ENCODE measurements around the gene CES2.

CES2 gene

DNA sequence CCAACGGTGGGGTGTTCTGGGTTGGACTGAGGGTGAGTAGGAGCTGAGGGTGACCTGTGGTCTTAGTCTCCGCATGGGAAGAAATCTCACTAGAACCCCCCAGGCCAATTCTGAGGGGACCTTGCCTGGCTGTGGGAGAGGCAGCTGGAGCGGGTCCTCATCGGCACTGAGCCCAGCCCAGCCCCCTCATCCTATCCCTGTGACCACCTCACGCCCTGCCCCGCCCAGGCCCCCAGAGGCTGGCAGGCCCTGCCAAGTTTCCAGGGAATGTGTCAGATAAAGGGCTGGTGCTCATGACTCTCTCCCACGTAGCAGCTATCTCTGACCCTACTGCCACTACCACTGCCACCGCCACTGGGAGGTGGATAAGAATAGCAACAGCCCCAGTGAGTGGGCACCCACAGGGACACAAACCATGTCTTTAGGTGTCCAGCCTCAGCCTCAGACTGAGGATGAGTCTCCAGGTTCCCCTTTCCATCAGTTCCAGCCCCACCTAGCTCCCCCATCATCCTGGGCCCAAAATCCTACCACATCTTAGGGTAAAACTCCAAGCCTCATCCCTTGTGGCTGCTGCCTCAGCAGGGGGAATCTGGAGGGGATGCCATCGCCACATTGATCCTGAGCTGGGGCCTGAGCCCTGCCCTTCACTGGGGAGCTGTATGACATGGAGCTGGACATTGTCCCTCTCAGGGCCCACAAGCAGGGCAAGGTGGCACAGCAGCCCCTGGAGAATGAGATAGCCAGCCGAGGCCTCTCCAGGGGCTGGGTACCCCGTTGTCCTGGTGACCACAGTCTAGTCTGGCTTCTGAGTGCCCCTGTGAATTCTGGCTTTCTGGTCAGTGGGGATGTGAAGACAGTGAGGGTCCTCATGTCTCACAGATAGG, 31.5 kb upstream of the CES2 start:
- DNase-seq, result no peak

DNA sequence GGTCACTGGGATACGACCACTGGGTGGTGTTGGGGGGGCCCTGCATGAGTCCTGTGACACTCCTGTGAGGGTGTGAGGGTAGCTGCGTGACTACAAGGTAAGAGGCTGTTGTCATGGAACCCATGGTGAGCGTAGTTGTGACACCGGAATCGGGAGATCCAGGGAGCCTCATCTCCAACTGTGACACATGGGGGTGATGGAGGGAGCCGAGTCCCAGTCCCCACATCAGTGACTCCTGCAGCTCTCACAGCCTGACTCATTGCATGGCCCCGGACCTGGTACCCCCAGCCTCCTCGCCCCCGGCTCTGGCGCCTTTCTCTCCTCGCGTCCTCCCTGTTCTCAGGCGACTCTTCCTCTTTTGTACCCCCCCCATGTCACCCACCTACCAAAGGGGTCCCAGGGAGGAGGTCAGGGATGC, 30.9 kb upstream of the CES2 start:
- DNase-seq, result no peak

DNA sequence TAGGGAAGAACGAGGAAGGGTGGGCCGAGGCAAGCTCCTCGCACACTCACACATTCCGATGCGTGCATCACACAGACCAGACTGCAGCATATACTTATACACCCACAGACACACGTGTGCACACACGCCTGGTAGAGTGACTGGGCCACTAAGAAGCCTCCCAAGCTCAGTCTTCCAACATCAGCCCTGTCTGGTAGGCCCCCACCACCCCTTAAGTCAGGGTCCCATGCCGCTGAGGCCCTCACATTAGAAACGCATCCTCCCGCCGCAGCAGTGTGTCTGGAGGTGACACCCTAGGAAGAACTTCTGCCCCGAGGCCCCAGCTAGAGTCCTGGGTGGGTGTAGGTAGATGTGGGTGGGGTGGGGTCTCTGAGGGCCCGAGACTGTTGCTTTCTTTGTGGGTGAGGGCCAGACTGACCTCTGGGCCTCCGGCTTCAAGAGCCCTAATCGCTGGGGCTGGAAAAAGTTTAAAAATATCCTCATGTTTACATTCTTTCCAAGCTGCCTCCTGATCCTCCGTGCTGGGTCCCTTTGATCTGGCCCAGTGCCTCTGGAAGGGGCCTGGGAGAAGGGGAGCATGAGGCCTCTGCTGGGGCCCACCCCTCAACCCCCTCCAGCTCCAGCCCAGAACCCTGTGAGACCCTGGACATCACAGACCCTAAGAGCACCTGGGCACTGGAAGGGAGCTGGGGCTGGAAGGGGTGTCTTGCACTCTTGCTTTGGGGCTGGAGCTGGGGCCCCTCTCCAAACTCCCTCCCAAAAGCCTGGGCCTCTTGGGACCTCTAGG, 30.3 kb upstream of the CES2 start:
- no peak for DNase-seq

DNA sequence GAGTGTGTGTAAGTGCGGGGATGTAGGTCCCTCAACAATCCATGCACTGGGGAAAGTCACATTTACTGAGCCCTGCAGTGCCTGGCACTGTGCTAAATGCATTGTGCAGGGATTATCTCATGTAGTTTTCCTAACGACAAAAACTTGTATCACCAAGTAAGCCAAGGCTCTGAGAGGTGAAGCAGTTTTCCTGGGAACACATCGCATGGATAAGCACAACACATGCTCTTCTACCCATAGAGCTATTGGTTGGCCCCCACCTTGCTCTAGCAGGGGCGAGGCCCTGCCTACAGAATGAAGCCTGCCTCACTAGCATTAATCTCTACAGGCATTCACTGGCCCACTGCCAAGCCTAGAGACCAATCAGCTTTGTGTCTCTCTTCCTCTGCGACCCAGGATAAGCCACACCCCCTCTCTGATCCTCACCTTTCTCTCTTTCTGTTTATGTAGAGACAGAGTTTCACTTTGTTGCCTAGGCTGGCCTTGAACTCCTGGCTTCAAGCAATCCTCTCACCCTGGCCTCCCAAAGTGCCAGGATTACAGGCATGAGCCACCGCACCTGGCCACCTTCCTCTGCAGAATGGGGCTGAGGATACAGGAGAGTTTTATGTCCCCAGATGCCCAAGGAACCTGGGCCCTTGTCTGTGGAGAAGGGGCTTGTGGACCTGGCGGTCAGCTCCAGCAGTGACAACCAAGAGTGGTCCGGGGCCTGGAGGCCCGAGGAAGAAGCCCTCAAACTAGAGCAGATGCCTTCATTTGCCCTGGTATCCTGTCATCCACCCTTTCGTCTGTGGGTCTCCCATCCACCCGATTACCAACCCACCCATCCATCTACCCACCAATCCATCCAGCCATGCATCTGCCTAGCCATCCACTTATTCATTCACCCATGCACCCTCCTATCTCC, 29.4 kb upstream of the CES2 start:
- DNase-seq, result no peak

DNA sequence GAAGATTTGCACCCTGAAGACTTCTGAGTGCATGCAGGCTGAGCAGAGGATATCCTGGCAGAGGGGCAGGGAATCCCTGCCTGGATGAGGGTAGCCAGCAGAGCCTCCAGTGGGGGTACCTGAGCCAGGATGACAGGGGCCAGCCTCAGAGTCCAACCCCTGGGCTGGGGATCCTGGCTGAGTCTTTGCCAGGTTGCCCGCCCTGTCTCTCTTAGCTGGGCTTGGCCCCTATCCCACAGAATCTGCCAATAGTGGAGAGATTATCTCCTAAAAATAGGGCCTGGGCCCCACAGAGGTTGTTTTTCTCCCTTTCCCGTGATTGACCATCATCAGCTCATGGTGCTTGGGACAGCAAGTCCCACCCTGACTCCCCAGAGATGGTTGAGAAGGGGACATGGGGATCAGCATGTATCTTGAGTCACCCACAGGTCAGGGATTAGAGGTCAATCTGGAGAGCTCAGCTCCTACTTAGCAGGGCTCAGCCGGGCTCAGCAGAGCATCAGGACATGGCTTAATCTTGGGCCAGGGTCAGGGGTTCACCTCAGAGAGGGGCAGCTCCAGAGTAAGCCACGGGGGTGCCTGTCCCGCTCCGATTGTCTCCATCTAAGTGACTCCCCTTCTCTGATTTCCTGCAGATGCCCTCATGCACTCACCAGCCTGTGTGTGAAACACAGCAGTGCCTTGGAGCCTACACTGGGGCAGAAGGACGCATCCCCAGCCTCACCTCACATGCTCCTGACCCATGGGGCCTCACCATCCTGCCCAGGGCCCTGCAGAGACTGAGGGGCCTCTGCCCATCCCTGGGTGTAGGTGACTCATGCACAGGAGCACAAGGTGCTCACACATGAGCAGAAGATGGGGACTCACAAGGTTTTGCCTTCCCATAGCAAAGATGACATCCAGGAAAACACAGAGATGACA, 28.1 kb upstream of the CES2 start:
- no peak for DNase-seq

DNA sequence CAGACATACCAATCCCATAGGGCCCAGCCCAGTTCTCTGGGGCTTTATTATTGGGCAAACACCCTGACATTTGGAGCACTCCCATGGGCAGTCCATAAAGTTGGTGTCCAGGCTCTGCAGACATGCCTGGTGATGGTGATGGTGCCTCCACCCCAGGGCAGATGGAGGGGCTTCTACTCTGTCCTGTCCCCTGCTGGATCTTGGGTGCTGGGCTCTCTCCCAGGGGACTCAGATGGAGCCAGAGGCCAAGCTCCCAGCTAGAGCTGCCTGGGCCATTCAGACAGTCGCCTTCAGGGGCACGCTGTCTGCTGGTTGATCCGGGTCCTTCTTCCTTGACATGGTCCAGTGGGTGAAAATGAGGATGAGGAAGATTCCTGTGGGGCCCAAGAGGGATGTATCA, 27.2 kb upstream of the CES2 start:
- no peak for DNase-seq

DNA sequence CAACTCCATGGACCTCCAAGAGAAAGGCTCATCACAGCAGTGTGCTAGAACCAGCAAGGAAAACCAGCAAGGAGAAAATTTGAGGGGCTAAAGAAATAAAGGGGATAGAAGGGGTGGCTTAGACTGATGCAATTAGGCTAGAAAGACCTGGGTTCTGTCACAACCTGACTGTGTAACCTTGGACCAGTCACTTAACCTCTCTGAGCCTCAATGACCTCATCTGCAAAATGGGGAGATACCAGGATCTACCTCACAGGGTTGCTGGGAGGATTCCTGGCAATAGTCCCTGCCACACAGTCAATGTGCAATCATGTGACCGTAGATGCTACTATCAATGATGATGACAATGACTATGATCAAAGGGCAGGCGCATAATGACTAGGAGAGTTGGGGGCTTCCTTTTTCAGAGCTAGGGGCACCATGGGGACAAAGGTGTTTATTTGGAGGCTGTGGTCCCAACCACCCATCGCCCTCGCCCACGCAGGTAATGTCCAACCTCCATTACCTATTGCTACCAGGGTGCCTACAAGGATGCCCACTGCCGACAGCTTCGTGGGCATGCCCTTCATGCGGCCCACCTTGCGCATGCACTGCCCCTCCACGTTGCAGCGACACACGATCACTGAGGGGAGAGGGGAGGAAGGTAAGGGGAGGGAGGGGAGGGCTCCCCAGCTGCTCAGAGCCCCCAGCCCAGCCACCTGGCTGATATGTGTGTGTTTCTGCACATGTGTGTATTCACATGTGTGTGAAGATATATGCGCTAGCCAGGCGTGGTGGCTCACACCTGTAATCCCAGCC, 26.4 kb upstream of the CES2 start:
- no peak for DNase-seq

DNA sequence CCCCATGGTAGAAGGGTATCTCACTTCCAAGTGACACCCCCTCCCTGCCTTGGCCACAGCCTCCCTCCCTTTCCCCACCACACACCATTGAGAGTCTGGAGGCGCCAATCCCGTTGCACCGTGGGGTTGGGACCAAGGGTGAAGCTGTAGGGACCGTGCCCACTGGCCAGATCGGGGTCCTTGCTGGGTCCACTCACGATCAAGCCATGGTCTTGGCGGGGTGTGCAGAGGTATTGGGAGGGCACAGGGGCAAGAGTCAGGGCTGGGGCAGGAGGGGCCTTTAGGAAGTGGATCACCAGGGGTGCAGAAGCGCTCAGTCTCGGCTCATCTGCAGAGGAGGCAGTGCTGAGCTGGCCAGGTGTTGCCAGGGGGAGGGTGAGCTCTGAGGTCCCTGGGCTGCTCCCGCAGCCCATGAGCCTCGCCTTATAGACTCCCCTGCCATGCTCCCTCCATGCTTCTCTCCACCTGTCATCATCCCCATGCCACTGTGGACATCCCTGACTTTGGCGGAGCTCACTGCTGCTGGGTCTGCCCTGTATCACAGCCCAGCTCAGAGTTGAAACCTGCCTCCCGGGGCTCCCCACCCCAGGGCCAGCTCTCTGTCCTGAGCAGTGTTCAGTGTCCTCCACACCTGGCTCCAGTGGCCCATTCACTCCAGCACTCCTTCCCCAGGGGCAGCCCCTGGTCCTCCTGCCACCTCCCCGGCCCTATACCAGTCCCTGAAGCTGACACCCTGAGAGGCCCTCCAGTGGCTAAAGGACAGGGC, 25.0 kb upstream of the CES2 start:
- DNase-seq, result no peak

DNA sequence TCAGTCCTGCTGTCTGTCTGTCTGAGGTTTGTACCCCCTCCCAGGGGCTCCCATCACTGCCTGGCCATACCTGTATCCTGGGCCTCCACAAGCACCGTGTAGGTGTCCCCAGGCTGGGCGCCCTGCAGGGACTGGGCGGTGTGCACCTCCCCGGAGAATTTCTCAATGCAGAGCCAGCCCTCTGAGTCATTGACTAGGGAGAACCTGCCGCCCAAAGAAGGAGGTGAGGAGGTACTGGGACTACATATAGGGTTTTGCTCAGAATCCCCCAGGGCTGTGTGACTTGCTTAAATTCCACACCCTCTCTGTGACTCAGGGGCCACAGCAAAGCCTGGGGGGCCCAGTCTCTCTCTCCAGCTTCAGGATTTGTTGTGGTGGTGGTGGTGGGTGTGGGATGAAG, 24.2 kb upstream of the CES2 start:
- no peak for DNase-seq

DNA sequence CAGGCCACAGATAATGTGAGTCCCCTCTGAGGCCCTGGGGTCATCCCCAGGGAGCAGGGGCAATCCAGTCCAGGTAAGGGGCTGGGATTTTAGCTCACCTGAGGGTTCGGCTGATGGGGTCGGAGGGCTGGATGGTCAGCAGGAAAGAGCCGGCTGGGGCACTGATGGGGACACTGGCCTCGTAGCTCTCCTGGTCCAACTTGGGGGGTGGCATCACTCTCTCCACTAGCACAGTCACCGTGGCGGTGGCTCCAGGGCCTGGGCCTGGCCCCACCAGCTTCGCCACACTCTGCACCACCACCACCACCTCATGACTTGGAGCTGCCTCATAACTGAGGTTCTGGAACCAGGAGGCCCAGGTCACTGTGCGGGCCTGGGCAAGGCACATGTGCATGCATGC, 23.5 kb upstream of the CES2 start:
- DNase-seq, result no peak

DNA sequence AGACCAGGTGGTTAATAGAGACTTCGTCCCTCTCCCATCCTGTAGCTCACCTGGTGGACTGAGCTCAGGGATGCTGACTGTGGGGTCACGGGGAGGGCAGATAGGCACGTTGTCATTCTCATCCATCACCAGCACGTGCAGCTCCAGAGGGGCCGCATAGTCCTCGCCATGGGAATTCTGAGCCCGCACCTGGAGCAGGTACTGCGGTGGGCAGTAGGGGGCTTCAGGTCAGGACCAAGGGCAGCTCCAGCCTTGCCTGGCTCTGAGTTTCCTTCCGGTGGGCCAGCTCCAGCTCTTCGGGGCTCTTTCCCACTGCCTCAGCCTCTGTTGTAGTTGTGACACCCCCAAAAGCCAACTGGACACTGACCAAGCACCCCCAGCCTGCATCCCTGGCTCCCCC, 22.2 kb upstream of the CES2 start:
- no peak for DNase-seq

DNA sequence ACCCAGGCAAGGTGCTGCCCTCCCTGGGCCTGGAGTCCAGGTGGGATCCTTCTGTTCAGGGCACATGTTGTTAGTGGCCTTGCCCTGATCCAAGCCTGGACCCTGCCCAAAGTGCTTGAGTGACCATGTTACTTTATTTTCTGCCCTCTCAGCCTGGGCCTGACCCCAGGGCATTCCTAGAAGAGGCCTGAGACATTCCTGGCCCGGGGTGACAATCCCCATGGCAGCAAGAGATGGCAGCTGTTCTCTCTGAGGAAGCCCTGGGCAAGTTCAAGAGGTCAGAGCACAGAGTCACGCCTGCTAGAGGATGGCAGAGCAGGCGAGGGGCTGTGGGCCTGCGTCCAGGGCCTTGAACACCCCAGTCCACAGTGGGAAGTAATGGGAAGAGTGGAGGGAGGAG, 21.6 kb upstream of the CES2 start:
- DNase-seq, result no peak

DNA sequence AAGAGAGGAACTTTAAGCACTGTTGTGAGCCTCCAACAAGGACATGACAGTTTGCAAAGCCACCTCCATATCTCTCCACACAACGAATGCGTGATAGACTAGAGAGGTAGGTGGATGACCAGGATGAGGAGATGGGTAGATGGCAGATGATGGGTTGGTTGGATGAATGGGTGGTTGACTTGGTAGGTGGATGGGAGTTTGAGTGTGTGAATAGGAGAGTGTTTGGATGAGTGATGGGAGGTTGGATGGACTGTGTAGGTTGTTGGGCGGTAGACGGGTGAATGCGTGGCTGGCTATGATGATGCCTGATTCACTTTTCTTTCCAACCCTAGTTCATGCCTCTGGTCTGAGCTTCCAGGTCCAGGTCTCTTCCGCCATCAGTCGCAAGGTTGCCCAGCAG, 20.8 kb upstream of the CES2 start:
- DNase-seq, result no peak

DNA sequence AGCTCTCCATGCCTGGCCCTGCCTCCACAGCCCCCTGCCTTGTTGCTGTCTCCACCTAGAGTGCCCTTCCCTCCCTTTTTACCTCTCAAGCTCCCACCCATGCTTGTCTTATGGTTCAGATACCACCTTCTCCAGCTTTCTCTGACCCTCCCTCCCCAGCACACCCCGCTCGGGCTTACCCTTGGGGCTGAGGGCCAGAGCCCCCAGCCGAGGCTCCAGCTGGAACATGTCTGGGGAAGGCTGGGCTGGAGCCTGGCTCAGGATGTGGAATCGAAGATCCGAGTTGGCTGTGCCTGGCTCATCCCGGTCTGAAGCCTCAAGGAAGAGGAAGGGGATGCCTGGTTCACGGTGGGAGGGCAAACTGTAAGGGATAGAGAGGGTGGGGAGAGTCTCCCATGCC, 20.3 kb upstream of the CES2 start:
- DNase-seq, result no peak

DNA sequence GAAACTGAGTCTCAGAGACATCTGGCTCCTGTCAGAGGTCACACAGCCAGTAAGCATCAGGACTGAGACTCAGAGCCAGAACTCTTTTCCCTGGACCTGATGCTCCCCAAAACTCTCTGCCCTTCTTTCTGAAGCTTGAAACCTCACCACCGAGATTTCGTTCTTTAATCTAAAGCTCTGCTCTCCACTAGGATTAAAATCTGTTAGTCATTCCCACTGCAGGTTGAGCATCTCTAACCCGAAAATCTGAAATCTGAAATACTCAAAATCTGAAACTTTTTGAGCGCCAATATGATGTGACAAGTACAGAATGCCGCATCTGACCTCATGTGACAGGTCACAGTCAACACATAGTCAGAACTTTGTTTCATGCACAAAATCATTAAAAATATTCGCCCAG, 18.8 kb upstream of the CES2 start:
- no peak for DNase-seq

DNA sequence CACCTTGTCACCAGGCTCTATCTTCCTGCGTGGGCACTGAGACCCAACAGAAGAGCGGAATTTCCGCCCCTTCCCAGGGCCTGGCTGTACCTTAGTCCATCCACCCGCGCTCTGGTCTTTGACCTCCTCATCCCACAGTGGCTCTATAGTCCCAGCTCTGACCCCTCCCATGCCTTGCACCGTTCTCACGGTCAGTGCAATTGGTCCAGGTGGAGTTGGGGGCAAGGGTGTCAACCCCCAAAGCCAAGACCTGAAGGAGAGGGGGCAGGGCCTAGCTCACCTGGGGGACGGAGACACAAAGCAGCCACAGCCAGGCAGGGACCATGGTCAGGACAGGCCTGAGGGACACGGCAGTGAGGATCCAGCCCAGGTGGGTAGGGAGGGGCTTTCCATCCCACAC, 17.6 kb upstream of the CES2 start:
- DNase-seq, result no peak

DNA sequence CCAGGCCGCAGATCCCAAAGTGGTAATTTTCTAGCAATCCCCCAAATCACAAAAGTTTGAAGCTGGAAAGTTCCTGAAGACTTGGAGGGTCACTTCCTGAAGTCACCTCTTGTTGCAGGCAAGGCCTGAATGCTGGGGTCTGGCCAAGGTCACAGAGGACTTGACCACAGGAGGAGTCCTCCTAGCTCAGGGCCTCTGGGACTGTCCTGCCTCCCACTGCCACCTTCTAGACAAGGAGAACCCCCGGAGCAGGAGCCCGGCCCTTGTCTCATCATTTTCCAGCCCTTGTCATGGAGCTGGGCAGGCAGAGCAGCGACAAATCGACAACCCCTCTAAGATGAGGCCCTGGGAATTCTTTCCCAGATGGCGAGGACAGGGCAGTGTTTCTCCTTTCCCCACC, 17.0 kb upstream of the CES2 start:
- no peak for DNase-seq

DNA sequence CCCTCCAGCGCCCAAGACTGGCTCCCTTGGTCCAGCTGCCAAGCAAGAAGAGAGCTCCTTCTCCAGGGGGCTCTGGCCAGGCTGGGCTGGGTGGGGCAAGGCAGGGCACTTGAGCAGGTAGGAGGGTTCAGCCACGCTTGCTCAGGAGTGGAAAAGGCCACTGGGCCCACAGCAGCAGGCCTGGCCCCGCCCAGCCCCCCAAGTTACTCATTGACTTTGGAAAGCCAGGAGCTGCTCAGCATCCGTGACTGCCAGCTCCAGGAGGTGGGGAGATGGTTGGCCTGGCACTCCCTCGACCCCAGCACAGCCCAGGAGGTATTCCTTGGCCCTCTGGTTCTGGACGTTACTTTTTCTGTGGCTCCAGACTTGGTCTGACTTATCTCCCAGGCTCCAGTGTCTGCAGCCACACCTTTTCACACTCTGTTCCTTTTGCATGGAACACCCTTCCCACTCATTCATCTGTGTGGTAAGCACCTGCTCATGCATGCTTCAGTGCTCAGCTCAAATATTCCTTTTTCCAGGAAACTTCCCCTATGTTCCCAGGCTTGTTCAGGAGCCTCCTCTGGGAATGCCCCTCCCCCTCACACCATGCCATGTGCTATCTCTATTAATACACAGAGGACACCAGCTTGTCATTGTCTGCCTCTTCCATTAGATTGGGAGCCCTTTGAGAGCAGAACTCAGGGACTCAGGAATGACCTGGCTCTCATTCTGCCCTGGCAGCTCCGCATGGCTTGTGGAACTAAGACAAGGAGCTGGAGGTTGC, 16.3 kb upstream of the CES2 start, which contains the start of gene CDH16:
Gene CDH16 (minus strand): TSS at position 83 of the 766 bp plus-strand sequence. CDS start 820 bp downstream, outside the sequence.
- DNase-seq, result no peak

DNA sequence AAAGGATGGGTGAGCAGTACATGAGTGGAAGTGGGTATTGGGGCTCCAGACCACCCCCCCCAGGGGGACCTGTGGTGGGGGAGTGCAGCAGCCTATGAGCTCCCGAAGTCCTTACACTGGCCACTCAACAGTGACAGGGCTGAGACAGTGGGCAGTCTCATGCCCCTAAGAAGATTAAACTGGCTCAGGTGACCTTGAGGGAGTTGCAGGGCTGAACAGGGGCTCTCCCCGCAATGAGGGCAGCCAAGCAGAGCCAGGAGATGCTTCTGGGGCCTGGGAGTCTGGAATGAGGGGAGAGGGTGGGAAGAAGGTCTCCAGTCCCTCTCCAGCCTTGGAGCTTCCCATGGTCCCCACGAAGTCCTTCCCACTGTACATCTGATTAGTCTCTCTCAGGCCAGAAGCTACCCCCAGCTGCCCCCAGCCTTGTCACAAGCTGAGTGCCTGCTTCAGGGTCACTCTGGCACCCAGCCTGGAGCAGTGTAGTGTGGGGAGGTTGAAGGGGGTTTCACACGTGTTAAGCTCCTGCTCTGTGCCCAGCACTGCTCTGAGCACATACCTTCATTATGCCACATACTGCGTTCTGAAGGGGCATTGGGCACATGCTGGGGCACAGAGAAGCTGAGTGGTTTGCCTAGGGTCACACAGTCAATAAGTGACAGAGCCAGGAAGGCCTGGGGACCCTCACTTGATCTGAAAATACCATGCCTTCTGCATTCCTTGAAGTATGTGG, 15.6 kb upstream of the CES2 start:
- DNase-seq, result no peak
